ENCODE data around the gene TEC. TPM values are rescaled to one million over a fixed set of nuclear protein-coding genes. Genes with fewer than 3 reads are reported as not detected.

The TEC gene
- total and polyA plus RNA-seq, 9 of the 15 experiments (the other 6 are each of a cell fraction or from before 2014, with no cell fraction given): 5.3 to 14.7 (median 8.8) TPM

DNA sequence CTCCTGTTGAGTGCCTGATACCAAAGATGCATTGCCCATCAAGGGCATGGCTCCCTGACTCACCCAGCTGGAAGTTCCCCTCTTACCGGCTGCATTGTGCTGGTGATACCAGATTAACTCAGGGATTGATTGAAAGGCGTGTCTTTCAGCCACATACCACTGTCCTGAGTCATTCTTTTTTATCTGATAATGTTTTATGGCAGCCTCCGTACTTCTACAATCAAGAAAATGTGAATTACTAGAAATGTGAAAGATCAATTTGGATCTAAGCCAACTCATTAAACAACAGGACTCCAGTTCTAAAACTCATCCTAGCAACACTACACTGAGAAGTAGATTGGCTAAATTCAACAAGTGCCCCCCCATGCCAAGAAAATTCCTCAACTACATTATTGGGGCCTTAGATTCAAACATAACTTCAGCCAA lies 175.6 kb downstream of the TEC start (continued):
- TF ChIP-seq SP2 (IDR thresholded peaks at IDR 0.05; ENCODE audit: extremely low read depth, low read depth, low read length, poor library complexity, severe bottlenecking) (no peak), ZNF143 (CRISPR knock-in tag; IDR thresholded peaks at IDR 0.05) (no peak), JUN (IDR thresholded peaks at IDR 0.05; ENCODE audit: borderline replicate concordance, low read depth, low read length) (0 out of 2 replicates have a peak, but pooled peaks have one; percentile 39), JUN (CRISPR knock-in tag; IDR thresholded peaks at IDR 0.05; ENCODE audit: borderline replicate concordance) (no peak), ZNF347 (CRISPR knock-in tag; IDR thresholded peaks at IDR 0.05; ENCODE audit: low read depth) (no peak), POLR2A (conservative IDR thresholded peaks at IDR 0.05) (no peak), NCOA1 (IDR thresholded peaks at IDR 0.05; ENCODE audit: low read depth) (no peak), ZNF311 (CRISPR knock-in tag; IDR thresholded peaks at IDR 0.05) (no peak), SRSF7 (optimal IDR thresholded peaks at IDR 0.05; ENCODE audit: low read depth, low read length) (no peak), NFIC (IDR thresholded peaks at IDR 0.05) (peak; percentile 49; the same call in 1 of the 2 replicates), TEAD1 (CRISPR knock-in tag; IDR thresholded peaks at IDR 0.05) (peak in 1 of 2 experiments; percentile 53; a peak in 1 of 4 replicates), TCF3 (CRISPR knock-in tag; IDR thresholded peaks at IDR 0.05) (peak; percentile 8; the same call in 1 of the 2 replicates), SMARCA4 (IDR thresholded peaks at IDR 0.05) (0 out of 2 replicates have a peak, but pooled peaks have one; percentile 15), ZNF644 (tag; IDR thresholded peaks at IDR 0.05; ENCODE audit: low read depth) (no peak), CBX8 (IDR thresholded peaks at IDR 0.05; ENCODE audit: borderline replicate concordance, extremely low read depth, low read depth, low read length, poor library complexity, severe bottlenecking) (no peak), JUND (IDR thresholded peaks at IDR 0.05; ENCODE audit: borderline replicate concordance, low read depth, low read length) (peak; percentile 86), JUND (tag; IDR thresholded peaks at IDR 0.05; ENCODE audit: borderline replicate concordance, low read depth, low read length) (peak; percentile 83; the same call in 2 of the 3 replicates), SMARCE1 (IDR thresholded peaks at IDR 0.05) (peak; percentile 30; the same call in 1 of the 2 replicates), FOXJ2 (tag; IDR thresholded peaks at IDR 0.05) (no peak), TEAD4 (IDR thresholded peaks at IDR 0.05; ENCODE audit: low read length) (peak; percentile 68), TEAD4 (CRISPR knock-in tag; IDR thresholded peaks at IDR 0.05; ENCODE audit: borderline replicate concordance) (no peak)
- TF ChIP-seq, protein P1, sequence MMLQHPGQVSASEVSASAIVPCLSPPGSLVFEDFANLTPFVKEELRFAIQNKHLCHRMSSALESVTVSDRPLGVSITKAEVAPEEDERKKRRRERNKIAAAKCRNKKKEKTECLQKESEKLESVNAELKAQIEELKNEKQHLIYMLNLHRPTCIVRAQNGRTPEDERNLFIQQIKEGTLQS (IDR thresholded peaks at IDR 0.05): peak; percentile 59; the same call in 1 of the 2 replicates
- TF ChIP-seq, protein P1 (CRISPR knock-in tag; conservative IDR thresholded peaks at IDR 0.05): no peak

All from K562 (cell line).